Measurements from ENCODE around the gene ARRDC1.
A peak's percentile ranks its signal among the peaks of the same experiment; 100 is the strongest.

ARRDC1 gene

GRCh38 chr9:137582286-137582860, 23.1 kb upstream of the ARRDC1 start:
- no peak for DNase-seq
- peaks cover 39% of the 10 kb centered on the region for H3K36me3 ChIP-seq (replicated peaks)
- peak; percentile 43 for TF ChIP-seq CTCF (IDR thresholded peaks at IDR 0.05; ENCODE audit: low read depth, low read length, missing control alignments)

DNA sequence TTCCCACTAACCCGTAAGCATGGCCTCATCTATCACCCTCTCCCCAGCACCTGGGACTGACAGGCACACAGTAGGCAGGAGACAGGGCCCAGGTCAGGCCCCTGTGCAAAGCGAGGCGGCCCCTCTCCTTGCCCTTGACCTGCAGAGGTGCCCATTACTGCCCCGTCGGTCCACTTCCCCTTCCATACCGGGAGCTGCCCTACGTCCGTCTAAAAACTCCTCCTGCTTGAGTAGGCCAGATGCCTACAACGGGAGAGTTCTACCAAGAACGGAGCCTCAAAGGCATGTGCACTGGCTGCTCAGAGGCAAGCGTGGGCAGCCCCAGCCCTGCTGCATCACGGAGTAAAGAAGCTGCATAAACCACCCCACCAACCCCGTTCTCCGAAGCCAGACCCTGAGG, 22.1 kb upstream of the ARRDC1 start:
- Histone ChIP-seq H3K36me3 (replicated peaks) (peaks cover 42% of the 10 kb centered on the region), H3K27ac (no peak overlapping the region), H3K4me3 (ENCODE audit: low read depth, low read length) (no peak overlapping the region), H3K27me3 (replicated peaks) (no peaks in the 10 kb centered on the region)
- in situ Hi-C loops (cut with HindIII; ENCODE audit: low pct_ligation_motif_present, low sequenced_read_pairs) = no loop called here
- no peak for TF ChIP-seq CTCF (IDR thresholded peaks at IDR 0.05; ENCODE audit: low read depth, low read length, missing control alignments)
- no peak for DNase-seq

More at GRCh38 chr9:137582286-137582860, 23.1 kb upstream of the ARRDC1 start:
- H3K27ac ChIP-seq = no peak overlapping the region
- H3K27me3 ChIP-seq (replicated peaks) = no peaks in the 10 kb centered on the region
- in situ Hi-C loops (cut with HindIII; ENCODE audit: low pct_ligation_motif_present, low sequenced_read_pairs) = no loop called here
- H3K4me3 ChIP-seq (ENCODE audit: low read depth, low read length) = no peak overlapping the region

- DNase-seq = no peak
- in situ Hi-C loops (cut with HindIII; ENCODE audit: low pct_ligation_motif_present, low sequenced_read_pairs) = no loop called here
- H3K4me3 ChIP-seq (ENCODE audit: low read depth, low read length) = no peak overlapping the region
- H3K36me3 ChIP-seq (replicated peaks) = peaks cover 42% of the 10 kb centered on the region
- TF ChIP-seq CTCF (IDR thresholded peaks at IDR 0.05; ENCODE audit: low read depth, low read length, missing control alignments) = no peak
- no peak overlapping the region for H3K27ac ChIP-seq
- no peaks in the 10 kb centered on the region for H3K27me3 ChIP-seq (replicated peaks)
These were observed 21.5 kb upstream of the ARRDC1 start for GRCh38 chr9:137583957-137584356.

- no peak for TF ChIP-seq CTCF (IDR thresholded peaks at IDR 0.05; ENCODE audit: low read depth, low read length, missing control alignments)
- no peak overlapping the region for H3K4me3 ChIP-seq (ENCODE audit: low read depth, low read length)
- no peaks in the 10 kb centered on the region for H3K27me3 ChIP-seq (replicated peaks)
- H3K27ac ChIP-seq = no peak overlapping the region
- no peak for DNase-seq
- H3K36me3 ChIP-seq (replicated peaks) = peaks cover 37% of the 10 kb centered on the region
- in situ Hi-C loops (cut with HindIII; ENCODE audit: low pct_ligation_motif_present, low sequenced_read_pairs) = no loop called here
These were observed 18.6 kb upstream of the ARRDC1 start for GRCh38 chr9:137586854-137587253.

GRCh38 chr9:137588311-137588710, 17.2 kb upstream of the ARRDC1 start:
- Histone ChIP-seq H3K4me3 (ENCODE audit: low read depth, low read length) (no peak overlapping the region), H3K36me3 (replicated peaks) (peaks cover 28% of the 10 kb centered on the region), H3K27me3 (replicated peaks) (no peaks in the 10 kb centered on the region), H3K27ac (no peak overlapping the region)
- TF ChIP-seq CTCF (IDR thresholded peaks at IDR 0.05; ENCODE audit: low read depth, low read length, missing control alignments) = no peak
- no peak for DNase-seq
- in situ Hi-C loops (cut with HindIII; ENCODE audit: low pct_ligation_motif_present, low sequenced_read_pairs) = no loop called here

DNA sequence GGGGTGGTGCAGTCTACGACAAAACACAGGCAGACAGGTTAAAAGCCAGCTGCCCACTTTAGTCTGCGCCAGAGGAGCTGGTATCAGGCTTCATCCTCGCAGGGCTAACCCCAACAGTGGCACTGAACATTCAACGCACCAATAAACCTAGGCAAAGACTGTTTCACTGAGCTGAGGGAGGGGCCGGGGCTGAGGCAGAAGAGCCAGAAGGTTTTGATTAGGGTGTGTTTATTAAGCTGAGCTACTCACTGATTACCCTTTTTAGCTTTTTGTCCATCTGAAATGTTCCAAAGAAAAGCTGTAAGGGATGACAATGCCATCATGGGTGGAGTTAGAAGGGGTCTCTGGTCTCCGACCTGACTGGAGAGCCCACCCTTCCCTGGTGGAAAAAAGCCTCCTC, 16.6 kb upstream of the ARRDC1 start:
- H3K4me3 ChIP-seq (ENCODE audit: low read depth, low read length) = peak overlapping the region; percentile 66
- H3K27me3 ChIP-seq (replicated peaks) = no peaks in the 10 kb centered on the region
- in situ Hi-C loops (cut with HindIII; ENCODE audit: low pct_ligation_motif_present, low sequenced_read_pairs) = no loop called here
- H3K36me3 ChIP-seq (replicated peaks) = peaks cover 25% of the 10 kb centered on the region
- H3K27ac ChIP-seq = no peak overlapping the region
- DNase-seq = no peak
- no peak for TF ChIP-seq CTCF (IDR thresholded peaks at IDR 0.05; ENCODE audit: low read depth, low read length, missing control alignments)
